LNCaP clone FGC (cell line): Measurements from ENCODE around the gene ITGB4.

ENCODE experiments used
- DNase-seq: peaks from one replicate; pipeline ENCODE4 v3.0.0-alpha.2; 2011; ENCODE audit warnings: low read depth
- H3K4me3 ChIP-seq: 2 replicates; pipeline ENCODE4 v1.5.1; 2011; ENCODE audit warnings: mild to moderate bottlenecking, low read depth, low read length, control low read depth
- TF ChIP-seq, protein P1 (sequence below): IDR thresholded peaks from 2 replicates; pipeline ENCODE4 v1.5.1; 2012; ENCODE audit warnings: mild to moderate bottlenecking; ENCODE audit not compliant: control insufficient read depth, insufficient read depth; ENCODE audit errors: extremely low read depth

Gene ITGB4

DNA sequence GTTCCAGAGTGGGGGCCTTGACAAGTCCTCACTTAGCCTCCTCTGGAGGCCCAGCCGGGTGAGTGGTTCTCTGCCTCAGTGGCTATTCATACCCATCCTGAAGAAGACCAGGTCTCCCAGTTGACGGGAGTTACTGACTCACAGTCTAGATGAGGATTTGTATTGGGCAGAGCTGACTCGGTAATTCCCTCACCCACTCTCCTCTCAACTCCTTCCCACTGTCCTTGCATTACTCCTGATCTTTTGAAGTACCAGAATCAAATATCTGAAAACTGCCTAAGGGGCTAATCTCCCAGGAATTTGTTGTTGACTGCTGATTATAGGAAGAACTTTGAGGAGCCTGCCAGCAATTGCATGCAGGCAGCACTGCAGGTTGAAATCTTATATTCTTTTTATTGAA is 40.0 kb upstream of the ITGB4 start:
- TF ChIP-seq, protein P1, sequence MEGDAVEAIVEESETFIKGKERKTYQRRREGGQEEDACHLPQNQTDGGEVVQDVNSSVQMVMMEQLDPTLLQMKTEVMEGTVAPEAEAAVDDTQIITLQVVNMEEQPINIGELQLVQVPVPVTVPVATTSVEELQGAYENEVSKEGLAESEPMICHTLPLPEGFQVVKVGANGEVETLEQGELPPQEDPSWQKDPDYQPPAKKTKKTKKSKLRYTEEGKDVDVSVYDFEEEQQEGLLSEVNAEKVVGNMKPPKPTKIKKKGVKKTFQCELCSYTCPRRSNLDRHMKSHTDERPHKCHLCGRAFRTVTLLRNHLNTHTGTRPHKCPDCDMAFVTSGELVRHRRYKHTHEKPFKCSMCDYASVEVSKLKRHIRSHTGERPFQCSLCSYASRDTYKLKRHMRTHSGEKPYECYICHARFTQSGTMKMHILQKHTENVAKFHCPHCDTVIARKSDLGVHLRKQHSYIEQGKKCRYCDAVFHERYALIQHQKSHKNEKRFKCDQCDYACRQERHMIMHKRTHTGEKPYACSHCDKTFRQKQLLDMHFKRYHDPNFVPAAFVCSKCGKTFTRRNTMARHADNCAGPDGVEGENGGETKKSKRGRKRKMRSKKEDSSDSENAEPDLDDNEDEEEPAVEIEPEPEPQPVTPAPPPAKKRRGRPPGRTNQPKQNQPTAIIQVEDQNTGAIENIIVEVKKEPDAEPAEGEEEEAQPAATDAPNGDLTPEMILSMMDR: no peak
- no peak overlapping the region for H3K4me3 ChIP-seq
- no peak for DNase-seq

DNA sequence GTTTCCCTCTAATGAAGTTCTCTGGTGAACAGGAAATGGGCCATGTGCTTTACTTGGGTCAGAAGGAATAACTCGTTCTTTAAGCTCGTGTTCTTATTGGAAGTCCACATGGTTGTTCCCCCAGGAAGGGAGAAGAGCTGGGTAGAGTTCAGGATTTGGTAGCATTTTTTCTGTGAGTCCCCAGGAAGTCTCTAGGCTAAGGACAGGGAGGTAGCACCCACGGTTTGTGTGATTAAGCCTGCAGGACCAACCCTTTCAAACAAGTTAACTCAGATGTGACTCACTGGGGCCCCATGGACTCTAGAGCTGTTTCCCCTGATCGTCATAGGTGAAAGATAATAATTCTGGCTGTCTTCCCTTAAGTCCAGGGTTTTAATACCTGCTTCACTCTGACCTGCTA is 37.7 kb upstream of the ITGB4 start:
- TF ChIP-seq, protein P1: no peak
- no peak for DNase-seq
- H3K4me3 ChIP-seq: no peak overlapping the region

DNA sequence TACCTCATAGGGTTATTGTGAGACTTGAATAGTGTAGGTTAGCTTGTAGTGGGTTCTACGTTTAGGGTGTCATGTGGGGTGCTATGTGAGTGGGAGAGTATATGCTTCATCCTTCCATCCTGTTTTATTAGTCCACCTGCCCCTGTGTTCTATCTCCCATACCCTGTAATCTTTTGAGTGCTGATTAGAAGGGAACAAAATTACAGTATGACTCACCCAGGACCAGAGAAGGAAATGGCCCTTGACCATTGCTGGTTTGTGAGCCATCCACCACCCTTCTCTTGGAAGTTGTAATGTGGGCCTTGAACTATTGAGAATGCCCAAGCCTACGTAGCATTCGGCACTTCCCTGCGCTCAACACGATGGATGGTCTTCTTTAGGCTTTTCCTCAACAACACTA is 37.0 kb upstream of the ITGB4 start:
- no peak overlapping the region for H3K4me3 ChIP-seq
- TF ChIP-seq, protein P1: no peak
- no peak for DNase-seq

DNA sequence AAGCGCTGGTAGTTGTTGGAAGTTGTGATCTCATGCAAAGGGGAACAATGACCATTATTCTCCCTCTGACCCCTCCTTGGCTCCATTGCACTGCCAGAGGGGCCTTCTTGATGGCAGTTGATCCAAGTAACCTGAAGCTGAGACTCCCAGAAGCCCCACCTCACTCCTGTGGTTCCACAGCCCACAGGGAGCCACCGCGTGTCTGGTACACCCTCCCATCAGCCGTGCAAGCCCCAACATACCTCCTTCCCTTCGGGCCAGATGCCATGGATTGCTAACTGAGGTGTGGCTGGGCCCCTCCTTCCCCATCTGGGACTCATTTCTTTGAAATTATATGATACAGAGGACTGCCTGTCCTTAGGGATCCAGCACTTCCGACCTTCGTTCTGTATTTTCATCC is 36.3 kb upstream of the ITGB4 start:
- TF ChIP-seq, protein P1: no peak
- H3K4me3 ChIP-seq: no peak overlapping the region
- DNase-seq: no peak

DNA sequence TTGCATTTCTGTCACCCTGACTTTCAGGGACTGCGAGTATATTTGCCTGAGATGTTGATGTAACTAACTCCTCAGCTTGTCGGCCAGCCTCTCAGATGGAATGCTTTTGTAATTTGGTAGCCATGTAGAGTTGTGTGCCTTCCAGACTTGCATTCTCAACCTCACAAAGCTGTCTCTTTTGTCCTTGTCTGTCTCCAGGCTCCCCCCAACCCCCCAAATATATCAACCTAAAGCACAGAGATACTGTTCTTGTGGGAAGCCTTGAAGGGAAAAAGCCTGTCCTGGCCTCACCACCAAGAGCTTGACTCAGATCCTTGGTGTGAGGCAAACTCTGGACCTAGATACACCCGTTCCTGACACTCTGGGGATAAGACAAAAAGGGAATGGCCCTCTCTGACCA is 35.8 kb upstream of the ITGB4 start:
- DNase-seq: no peak
- TF ChIP-seq, protein P1: no peak
- no peak overlapping the region for H3K4me3 ChIP-seq

DNA sequence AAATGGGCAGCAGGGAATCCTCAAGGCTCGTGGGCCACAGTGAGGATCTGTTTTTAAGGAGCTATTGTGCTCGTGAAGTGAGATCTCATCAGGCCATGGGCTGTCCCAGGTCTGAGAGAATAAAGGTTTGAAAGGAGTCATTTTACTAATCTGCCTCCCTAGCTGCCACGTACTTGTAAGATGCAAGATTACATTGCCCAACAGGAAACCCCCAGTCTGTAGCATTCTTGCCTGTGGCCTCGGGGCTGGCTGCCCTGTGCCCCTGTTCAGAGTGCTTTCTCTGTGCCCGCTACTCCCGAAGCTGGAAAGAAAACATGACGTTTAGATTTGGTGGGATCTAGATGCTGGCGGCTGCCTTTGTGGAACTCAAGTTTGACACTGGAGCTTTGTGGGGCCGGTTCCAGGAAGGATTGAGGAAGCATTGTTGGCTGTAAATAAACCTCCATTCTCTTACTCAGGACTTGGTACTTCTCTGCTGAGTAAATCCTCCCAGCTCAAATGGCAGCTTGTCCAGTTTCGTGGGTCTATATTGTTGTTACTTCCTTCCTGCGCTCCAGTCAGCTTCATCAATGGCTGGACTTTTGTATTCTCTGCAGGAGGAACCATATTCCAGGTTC is 32.9 kb upstream of the ITGB4 start:
- TF ChIP-seq, protein P1: no peak
- H3K4me3 ChIP-seq: no peak overlapping the region
- no peak for DNase-seq

DNA sequence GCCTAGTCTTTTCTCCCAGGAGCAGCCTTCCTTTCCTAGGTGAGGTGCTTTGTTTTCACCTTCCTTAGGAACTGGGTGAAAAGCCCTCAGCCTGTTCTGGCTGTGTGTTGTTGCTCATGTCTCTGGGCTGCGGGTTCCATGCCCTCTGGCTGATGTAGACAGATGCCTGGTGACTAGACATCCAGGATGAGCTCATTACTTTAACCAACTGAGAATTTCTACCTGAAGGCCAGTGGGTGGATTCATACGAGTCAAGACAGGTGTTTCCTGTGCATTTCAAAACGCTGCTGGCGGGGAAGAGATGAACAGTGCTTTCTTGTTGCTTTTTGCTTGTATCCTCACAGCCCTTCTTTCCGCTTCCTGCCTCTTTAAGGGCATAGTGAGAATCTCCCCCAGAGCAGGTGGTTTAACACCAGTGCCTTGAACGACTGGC is 31.8 kb upstream of the ITGB4 start:
- no peak overlapping the region for H3K4me3 ChIP-seq
- TF ChIP-seq, protein P1: no peak
- no peak for DNase-seq
